T-cell (primary cell): ENCODE measurements around the gene DACH2. TPM values are rescaled to one million over a fixed set of nuclear protein-coding genes. Genes with fewer than 3 reads are reported as not detected.
"Not testable (repeated sequence)": the region's sequence is repeated elsewhere in the genome, so short reads cannot be mapped to it uniquely, and the experiment has no call there.

Experiments used
- ATAC-seq, 4 experiments: fragments of 200-7000 bp in 3 of 4; fragments of 150-1000 bp in 1 of 4; cut with Tn5 transposase; replicated peaks in 1 of 4; 1 replicate in 3 of 4; 2 replicates in 1 of 4; pipeline ENCODE4 v1.10.0; 2021; ENCODE audit warnings: moderate library complexity in 3 of 4, mild to moderate bottlenecking in 2 of 4, moderate number of reproducible peaks in 1 of 4
- CTCF ChIA-PET, 2 donors: fragments of 300-600 bp; sonication (Branson Sonifier 250); formaldehyde crosslinking; loops; one replicate each; lab custom pipeline; 2022; ENCODE audit warnings: antibody characterized with exemption in 2 of 2; lab: Charles Lee
- POLR2A ChIA-PET, 2 donors: fragments of 300-600 bp; sonication (Branson Sonifier 250); formaldehyde crosslinking; loops; one replicate each; lab custom pipeline; 2022; ENCODE audit warnings: antibody characterized with exemption in 2 of 2; lab: Charles Lee
- DNase-seq, 35 experiments: peaks; one replicate each; pipeline versions ENCODE4 v3.0.0 to v3.0.0-alpha.2; 2013 to 2023
- H3K27ac ChIP-seq: one replicate; pipeline ENCODE4 v1.5.1; 2013; ENCODE audit warnings: low read length
- H3K27me3 ChIP-seq, 2 experiments: replicated peaks in 1 of 2; 1 replicate in 1 of 2; 2 replicates in 1 of 2; pipeline versions ENCODE4 v1.6.1 to v1.7.0; 2013; ENCODE audit warnings: low read length in 1 of 2, mixed read lengths in 1 of 2; ENCODE audit not compliant: control insufficient read depth in 2 of 2, insufficient read depth in 2 of 2; ENCODE audit errors: extremely low read depth in 1 of 2
- H3K36me3 ChIP-seq, 2 donors: 1 replicate in 1 of 2; 2 replicates in 1 of 2; pipeline versions ENCODE4 v1.6.1 to v1.7.0; 2013; ENCODE audit warnings: low read length in 1 of 2; ENCODE audit not compliant: control insufficient read depth in 2 of 2, insufficient read depth in 1 of 2; ENCODE audit errors: extremely low read depth in 1 of 2
- H3K4me1 ChIP-seq, 2 experiments: 1 replicate in 1 of 2; 2 replicates in 1 of 2; pipeline versions ENCODE4 v1.6.1 to v1.7.0; 2013; ENCODE audit warnings: low read length in 2 of 2, mixed read lengths in 1 of 2; ENCODE audit not compliant: insufficient read depth in 2 of 2, control insufficient read depth in 1 of 2; ENCODE audit errors: extremely low read depth in 1 of 2
- H3K4me3 ChIP-seq, 2 donors: 1 replicate in 1 of 2; 2 replicates in 1 of 2; pipeline versions ENCODE4 v1.5.1 to v1.7.0; 2013; ENCODE audit warnings: mild to moderate bottlenecking in 2 of 2, low read length in 1 of 2, moderate library complexity in 1 of 2; ENCODE audit not compliant: control insufficient read depth in 1 of 2; ENCODE audit errors: extremely low read depth in 1 of 2
- H3K9me3 ChIP-seq: 2 replicates; pipeline ENCODE4 v1.7.0; 2013
- H3K27ac Mint-ChIP-seq, 2 donors: one replicate each; pipeline ENCODE4 v1.8.0; 2020 to 2021; ENCODE audit warnings: mild to moderate bottlenecking in 2 of 2, mixed read lengths in 2 of 2
- H3K27me3 Mint-ChIP-seq, 2 donors: one replicate each; pipeline ENCODE4 v1.8.0; 2021 to 2022; ENCODE audit warnings: mixed read lengths in 2 of 2
- H3K36me3 Mint-ChIP-seq: one replicate; pipeline ENCODE4 v1.8.0; 2021; ENCODE audit warnings: mixed read lengths
- H3K4me1 Mint-ChIP-seq, 3 donors: one replicate each; pipeline ENCODE4 v1.8.0; 2020 to 2022; ENCODE audit warnings: mixed read lengths in 3 of 3, mild to moderate bottlenecking in 1 of 3
- H3K4me3 Mint-ChIP-seq, 3 donors: one replicate each; pipeline ENCODE4 v1.8.0; 2020 to 2022; ENCODE audit warnings: mild to moderate bottlenecking in 3 of 3, mixed read lengths in 3 of 3, moderate library complexity in 3 of 3
- H3K9me3 Mint-ChIP-seq, 3 donors: one replicate each; pipeline ENCODE4 v1.8.0; 2020 to 2022; ENCODE audit warnings: mixed read lengths in 3 of 3
- WGBS: methylation state at CpG from one replicate; pipeline ENCODE4 v1.1.5; 2013; ENCODE audit warnings: missing lambda C conversion rate; ENCODE audit not compliant: insufficient coverage; 5-methylcytosine and 5-hydroxymethylcytosine counted together
- total RNA-seq, 35 experiments: library from RNA in 6 of 35; stranded (reverse) in 6 of 35; fragments of 120-200 nt in 1 of 35; gene quantifications; one replicate each; pipeline versions ENCODE4 v1.2.1 to v1.2.4 and lab custom pipeline; 2013 to 2026

DACH2 gene
- total RNA-seq, 5 donors from 2014 or later (not counting 1 experiment from before 2014, with no cell fraction given), result not detected

DNA sequence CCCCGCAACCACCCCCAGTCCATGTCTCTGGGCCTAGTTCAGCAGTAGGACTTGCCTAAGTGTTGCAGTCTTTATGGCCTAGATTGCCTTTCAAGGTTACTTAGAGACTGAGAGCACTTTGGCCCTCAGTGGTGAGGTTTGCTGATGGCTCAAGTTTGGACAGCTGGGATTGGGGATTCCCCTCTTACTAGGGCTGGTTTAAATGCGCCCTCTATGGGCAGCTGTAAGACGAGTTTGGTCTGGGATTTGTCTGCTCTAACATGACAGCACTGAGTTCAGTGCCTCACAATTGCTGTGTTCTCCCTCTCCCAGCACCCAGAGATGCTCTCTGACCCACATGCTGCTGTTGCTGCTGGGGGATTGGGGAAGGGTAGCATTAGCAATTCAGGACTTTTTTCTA, 23.1 kb downstream of the DACH2 start:
- CTCF ChIA-PET, result no interaction called here
- no CpG with 5 or more reads among the region's 3 CpGs for WGBS
- DNase-seq (no peak), ATAC-seq (no peak)
- no peak overlapping the region for H3K27ac Mint-ChIP-seq
- Histone ChIP-seq H3K4me3 (no peak overlapping the region), H3K36me3 (no peaks in the 10 kb centered on the region), H3K27ac (no peak overlapping the region), H3K27me3 (no peaks in the 10 kb centered on the region), H3K4me1 (no peaks in the 10 kb centered on the region), H3K9me3 (no peaks in the 10 kb centered on the region)
- no peak overlapping the region for H3K4me3 Mint-ChIP-seq
- no peaks in the 10 kb centered on the region for H3K4me1 Mint-ChIP-seq
- POLR2A ChIA-PET, result no interaction called here
- H3K36me3 Mint-ChIP-seq, result no peaks in the 10 kb centered on the region
- peaks cover 0 to 3% (median 0%) of the 10 kb centered on the region in 3 donors for H3K9me3 Mint-ChIP-seq
- H3K27me3 Mint-ChIP-seq, result peaks cover 6 to 29% of the 10 kb centered on the region in 2 donors

DNA sequence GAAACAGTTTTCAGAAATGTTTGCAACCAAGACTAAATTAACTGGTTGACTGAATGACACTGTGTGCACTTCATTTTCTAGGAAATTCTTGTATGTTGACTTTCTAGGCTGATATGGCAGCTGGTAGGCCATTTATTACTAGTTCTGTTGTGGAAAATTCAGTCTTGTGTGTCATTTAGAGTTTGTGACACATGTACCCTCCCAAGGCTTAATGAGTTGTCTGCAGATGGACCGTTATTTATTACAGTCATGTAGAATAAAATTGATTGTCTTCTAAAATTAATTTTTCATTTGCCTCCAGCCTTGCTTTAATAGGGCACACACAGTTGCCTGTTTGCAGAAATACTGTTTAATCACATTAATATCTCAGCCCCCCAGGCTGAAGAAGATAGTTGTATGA, 30.7 kb downstream of the DACH2 start:
- ChIA-PET CTCF (no interaction called here), POLR2A (no interaction called here)
- DNase-seq (no peak), ATAC-seq (no peak)
- peaks cover 0 to 6% (median 0%) of the 10 kb centered on the region in 3 donors for H3K9me3 Mint-ChIP-seq
- H3K4me3 Mint-ChIP-seq, result no peak overlapping the region
- H3K4me1 ChIP-seq, result no peaks in the 10 kb centered on the region
- H3K27ac ChIP-seq, result no peak overlapping the region
- no peaks in the 10 kb centered on the region for H3K27me3 ChIP-seq
- no CpG with 5 or more reads among the region's 1 CpG for WGBS
- peaks cover 0 to 21% of the 10 kb centered on the region in 2 donors for H3K27me3 Mint-ChIP-seq
- H3K4me1 Mint-ChIP-seq, result no peaks in the 10 kb centered on the region
- no peak overlapping the region for H3K4me3 ChIP-seq
- H3K9me3 ChIP-seq, result no peaks in the 10 kb centered on the region
- no peaks in the 10 kb centered on the region for H3K36me3 ChIP-seq
- H3K36me3 Mint-ChIP-seq, result no peaks in the 10 kb centered on the region
- H3K27ac Mint-ChIP-seq, result no peak overlapping the region

DNA sequence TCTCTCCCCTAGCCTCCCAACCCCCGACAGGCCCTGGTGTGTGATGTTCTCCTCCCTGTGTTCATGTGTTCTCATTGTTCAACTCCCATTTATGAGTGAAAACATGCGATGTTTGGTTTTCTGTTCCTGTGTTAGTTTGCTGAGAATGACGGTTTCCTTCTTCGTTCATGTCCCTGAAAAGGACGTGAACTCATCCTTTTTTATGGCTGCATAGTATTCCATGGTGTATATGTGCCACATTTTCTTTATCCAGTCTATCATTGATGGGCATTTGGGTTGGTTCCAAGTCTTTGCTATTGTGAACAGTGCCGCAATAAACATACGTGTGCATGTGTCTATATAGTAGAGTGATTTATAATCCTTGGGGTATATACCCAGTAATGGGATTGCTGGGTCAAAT, 33.1 kb downstream of the DACH2 start:
- H3K4me3 Mint-ChIP-seq, CTCF ChIA-PET, H3K4me1 ChIP-seq, H3K36me3 Mint-ChIP-seq, H3K9me3 ChIP-seq, H3K27ac ChIP-seq, H3K9me3 Mint-ChIP-seq, H3K4me1 Mint-ChIP-seq, H3K4me3 ChIP-seq, DNase-seq, POLR2A ChIA-PET, ATAC-seq, H3K27ac Mint-ChIP-seq, H3K36me3 ChIP-seq, H3K27me3 ChIP-seq: not testable (repeated sequence)
- no CpG with 5 or more reads among the region's 7 CpGs for WGBS
- H3K27me3 Mint-ChIP-seq, result peaks cover 0 to 18% of the 10 kb centered on the region in 2 donors

DNA sequence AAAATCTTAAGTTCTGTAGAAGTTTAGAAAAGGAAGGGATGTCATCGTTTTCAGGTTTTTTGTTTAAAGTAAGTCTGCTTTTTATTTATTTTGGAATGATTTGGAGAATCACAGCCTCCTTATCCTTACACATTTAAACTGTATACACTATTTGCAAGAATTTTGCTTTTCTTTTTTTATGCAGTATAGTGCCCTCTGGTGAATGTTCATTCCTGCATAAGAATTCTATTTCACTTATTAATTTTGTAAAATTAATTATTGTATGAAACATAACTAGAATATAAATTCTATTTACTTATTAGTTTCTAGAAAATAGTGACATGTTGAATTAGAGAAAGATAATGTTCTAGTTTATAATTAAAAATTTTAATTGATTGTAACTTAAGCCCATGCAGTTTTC, 44.6 kb downstream of the DACH2 start:
- Histone ChIP-seq H3K9me3 (no peaks in the 10 kb centered on the region), H3K36me3 (no peaks in the 10 kb centered on the region), H3K4me1 (no peaks in the 10 kb centered on the region), H3K4me3 (no peak overlapping the region), H3K27me3 (no peaks in the 10 kb centered on the region), H3K27ac (no peak overlapping the region)
- peaks cover 0 to 19% of the 10 kb centered on the region in 2 donors for H3K27me3 Mint-ChIP-seq
- H3K4me3 Mint-ChIP-seq, result no peak overlapping the region
- CTCF ChIA-PET, result no interaction called here
- no peaks in the 10 kb centered on the region for H3K4me1 Mint-ChIP-seq
- DNase-seq (no peak), ATAC-seq (no peak)
- WGBS, result no CpG with 5 or more reads among the region's 1 CpG
- H3K9me3 Mint-ChIP-seq, result peaks cover 0 to 9% (median 7%) of the 10 kb centered on the region in 3 donors
- no peak overlapping the region for H3K27ac Mint-ChIP-seq
- POLR2A ChIA-PET, result no interaction called here
- no peaks in the 10 kb centered on the region for H3K36me3 Mint-ChIP-seq

DNA sequence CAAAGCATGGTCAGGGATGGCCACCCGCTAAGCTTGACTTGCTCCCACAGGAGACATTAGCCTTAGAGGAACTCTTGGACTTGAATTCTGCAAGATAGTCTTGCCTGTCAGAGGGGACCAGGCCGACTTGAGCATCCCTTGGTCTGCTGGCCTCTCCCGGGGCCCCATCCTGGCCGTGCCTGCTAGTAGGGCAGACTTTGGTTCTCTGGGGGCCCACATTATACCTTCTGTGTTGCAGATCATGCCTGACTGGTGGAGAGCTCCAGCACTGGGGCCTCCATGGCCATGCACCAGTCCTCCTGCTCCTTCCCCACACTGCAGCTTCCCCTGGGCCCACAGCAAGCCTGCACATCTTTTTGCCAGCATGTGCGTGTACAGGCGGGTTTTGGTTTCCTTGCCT, 46.5 kb downstream of the DACH2 start:
- Mint-ChIP-seq H3K4me1 (no peaks in the 10 kb centered on the region), H3K27ac (no peak overlapping the region), H3K27me3 (peaks cover 0 to 18% of the 10 kb centered on the region in 2 donors), H3K36me3 (no peaks in the 10 kb centered on the region), H3K9me3 (peaks cover 0 to 11% (median 9%) of the 10 kb centered on the region in 3 donors), H3K4me3 (no peak overlapping the region)
- Histone ChIP-seq H3K27me3 (no peaks in the 10 kb centered on the region), H3K36me3 (no peaks in the 10 kb centered on the region), H3K4me1 (no peaks in the 10 kb centered on the region), H3K27ac (no peak overlapping the region), H3K4me3 (no peak overlapping the region), H3K9me3 (no peaks in the 10 kb centered on the region)
- DNase-seq (no peak), ATAC-seq (no peak)
- WGBS, result 87% methylated on average over 3 of the region's 6 CpGs
- CTCF ChIA-PET, result no interaction called here
- POLR2A ChIA-PET, result no interaction called here

DNA sequence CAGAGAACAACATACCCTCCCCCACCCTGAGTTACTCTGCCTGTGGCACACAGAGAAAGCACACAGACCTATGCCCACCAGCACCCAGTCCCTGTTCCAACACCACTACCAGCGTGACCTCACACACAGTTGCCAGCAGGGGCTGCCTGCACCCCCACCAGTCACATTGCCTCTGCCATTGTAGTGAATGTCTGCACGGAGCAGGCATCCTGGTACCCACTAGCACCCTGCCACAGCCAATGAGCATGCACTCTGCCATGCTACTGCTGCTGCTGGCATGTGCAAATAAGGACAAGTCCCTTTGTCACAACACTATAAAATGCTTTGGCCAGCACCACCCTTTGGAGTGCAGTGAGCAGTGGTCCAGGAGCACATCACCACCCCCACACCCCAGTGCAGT, 47.1 kb downstream of the DACH2 start:
- no peaks in the 10 kb centered on the region for H3K36me3 ChIP-seq
- Mint-ChIP-seq H3K4me3 (no peak overlapping the region), H3K27me3 (peaks cover 0 to 14% of the 10 kb centered on the region in 2 donors), H3K9me3 (peaks cover 0 to 11% (median 9%) of the 10 kb centered on the region in 3 donors), H3K27ac (no peak overlapping the region), H3K36me3 (no peaks in the 10 kb centered on the region), H3K4me1 (no peaks in the 10 kb centered on the region)
- no peaks in the 10 kb centered on the region for H3K9me3 ChIP-seq
- no peak overlapping the region for H3K4me3 ChIP-seq
- H3K4me1 ChIP-seq, result no peaks in the 10 kb centered on the region
- POLR2A ChIA-PET, result no interaction called here
- ATAC-seq, result no peak
- no peak for DNase-seq
- no peaks in the 10 kb centered on the region for H3K27me3 ChIP-seq
- WGBS, result no CpG with 5 or more reads among the region's 2 CpGs
- H3K27ac ChIP-seq, result no peak overlapping the region
- CTCF ChIA-PET, result no interaction called here

DNA sequence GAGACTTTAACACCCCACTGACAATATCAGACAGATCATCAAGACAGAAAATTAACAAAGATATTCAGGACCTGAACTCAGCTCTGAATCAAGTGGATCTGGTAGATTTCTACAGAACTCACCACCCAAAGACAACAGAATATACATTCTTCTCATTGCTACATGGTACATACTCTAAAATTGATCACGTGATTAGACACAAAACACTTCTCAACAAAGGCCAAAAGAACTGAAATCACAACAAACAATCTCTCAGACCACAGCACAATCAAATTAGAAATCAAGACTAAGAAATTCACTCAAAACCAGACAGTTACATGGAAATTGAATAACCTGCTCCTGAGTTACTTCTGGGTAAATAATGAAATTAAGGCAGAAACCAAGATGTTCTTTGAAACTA, 49.6 kb downstream of the DACH2 start:
- Histone ChIP-seq H3K4me1 (no peaks in the 10 kb centered on the region), H3K27me3 (no peaks in the 10 kb centered on the region), H3K36me3 (no peaks in the 10 kb centered on the region), H3K4me3 (no peak overlapping the region), H3K27ac (no peak overlapping the region), H3K9me3 (no peaks in the 10 kb centered on the region)
- H3K4me3 Mint-ChIP-seq, result no peak overlapping the region
- ChIA-PET CTCF (no interaction called here), POLR2A (no interaction called here)
- peaks cover 0 to 16% of the 10 kb centered on the region in 2 donors for H3K27me3 Mint-ChIP-seq
- no peak for ATAC-seq
- H3K27ac Mint-ChIP-seq, result no peak overlapping the region
- no CpG with 5 or more reads among the region's 1 CpG for WGBS
- no peak for DNase-seq
- H3K9me3 Mint-ChIP-seq, result peaks cover 0 to 14% (median 9%) of the 10 kb centered on the region in 3 donors
- no peaks in the 10 kb centered on the region for H3K36me3 Mint-ChIP-seq
- no peaks in the 10 kb centered on the region for H3K4me1 Mint-ChIP-seq
